Smooth muscle cell (in vitro differentiated cells): ENCODE results near the gene SH3TC1. TPM values are rescaled to one million over a fixed set of nuclear protein-coding genes. Genes with fewer than 3 reads are reported as not detected.

Source experiments
- DNase-seq: peaks from one replicate; lab custom pipeline; 2025; ENCODE audit not compliant: unreplicated experiment; lab: John Stamatoyannopoulos, UW
- H2AFZ ChIP-seq: fragments of 200-600 bp; sonication (generic); 2 replicates; pipeline ENCODE4 v1.6.0; 2016; ENCODE audit warnings: antibody characterized with exemption, low read depth, mild to moderate bottlenecking
- H3F3A ChIP-seq: fragments of 200-600 bp; sonication (generic); 2 replicates; pipeline ENCODE4 v1.6.0; 2017; ENCODE audit warnings: antibody characterized with exemption, low read depth
- H3K27ac ChIP-seq: fragments of 200-600 bp; sonication (generic); 2 replicates; pipeline ENCODE4 v1.5.1; 2016; ENCODE audit warnings: low read depth, mild to moderate bottlenecking
- H3K27me3 ChIP-seq: fragments of 200-600 bp; sonication (generic); 2 replicates; pipeline ENCODE4 v1.6.1; 2016; ENCODE audit warnings: low read depth, mild to moderate bottlenecking
- H3K36me3 ChIP-seq: fragments of 200-600 bp; sonication (generic); 2 replicates; pipeline ENCODE4 v1.5.1; 2016; ENCODE audit warnings: low read depth
- H3K4me1 ChIP-seq: fragments of 200-600 bp; sonication (generic); 2 replicates; pipeline ENCODE4 v1.5.1; 2016; ENCODE audit warnings: low read depth
- H3K4me2 ChIP-seq: fragments of 200-600 bp; sonication (generic); 2 replicates; pipeline ENCODE4 v1.6.0; 2016; ENCODE audit warnings: mild to moderate bottlenecking
- H3K4me3 ChIP-seq: fragments of 200-600 bp; sonication (generic); 2 replicates; pipeline ENCODE4 v1.5.1; 2016; ENCODE audit warnings: mild to moderate bottlenecking
- H3K79me2 ChIP-seq: fragments of 200-600 bp; sonication (generic); 2 replicates; pipeline ENCODE4 v1.6.0; 2016; ENCODE audit warnings: low read depth, mild to moderate bottlenecking
- H3K9ac ChIP-seq: fragments of 200-600 bp; sonication (generic); 2 replicates; pipeline ENCODE4 v1.6.0; 2016; ENCODE audit warnings: low read depth
- H3K9me3 ChIP-seq: fragments of 200-600 bp; sonication (generic); replicated peaks from 2 replicates; pipeline ENCODE4 v1.5.1; 2016; ENCODE audit warnings: low read depth
- H4K20me1 ChIP-seq: fragments of 200-600 bp; sonication (generic); 2 replicates; pipeline ENCODE4 v1.6.0; 2016; ENCODE audit warnings: low read depth
- WGBS: methylation state at CpG from one replicate; pipeline ENCODE4 v1.1.7; 2016; ENCODE audit warnings: low lambda C conversion rate; 5-methylcytosine and 5-hydroxymethylcytosine counted together
- polyA plus RNA-seq: library from polyadenylated mRNA; unstranded; fragments of >200 nt; fragmentation: Nextera tagmentation; extraction: Ambion mirVana; gene quantifications from 2 replicates; pipeline ENCODE4 v1.2.1, GENCODE V29; 2016
- total RNA-seq: library from RNA; depleted of rRNA; stranded (reverse); fragments of >200 nt; gene quantifications from 2 replicates; pipeline ENCODE4 v1.2.3, GENCODE V29; 2014
- TF ChIP-seq, protein P1 (sequence below): fragments of 200-600 bp; sonication (generic); IDR thresholded peaks from 2 replicates; pipeline ENCODE4 v1.5.1; 2017; ENCODE audit warnings: borderline replicate concordance, mild to moderate bottlenecking, antibody characterized with exemption; ENCODE audit not compliant: insufficient read depth, poor library complexity, severe bottlenecking

SH3TC1 gene
- total and polyA plus RNA-seq, 2 experiments from 2014 or later = 7.8 to 17.7 TPM

- Histone ChIP-seq H3K4me2 (no peak overlapping the region), H4K20me1 (no peaks in the 10 kb centered on the region), H2AFZ (no peak overlapping the region), H3K27me3 (no peaks in the 10 kb centered on the region), H3F3A (no peaks in the 10 kb centered on the region), H3K79me2 (no peaks in the 10 kb centered on the region), H3K4me3 (no peak overlapping the region), H3K27ac (no peak overlapping the region), H3K36me3 (no peaks in the 10 kb centered on the region), H3K9me3 (no peaks in the 10 kb centered on the region), H3K9ac (no peak overlapping the region), H3K4me1 (no peaks in the 10 kb centered on the region)
- DNase-seq = no peak
- TF ChIP-seq, protein P1, sequence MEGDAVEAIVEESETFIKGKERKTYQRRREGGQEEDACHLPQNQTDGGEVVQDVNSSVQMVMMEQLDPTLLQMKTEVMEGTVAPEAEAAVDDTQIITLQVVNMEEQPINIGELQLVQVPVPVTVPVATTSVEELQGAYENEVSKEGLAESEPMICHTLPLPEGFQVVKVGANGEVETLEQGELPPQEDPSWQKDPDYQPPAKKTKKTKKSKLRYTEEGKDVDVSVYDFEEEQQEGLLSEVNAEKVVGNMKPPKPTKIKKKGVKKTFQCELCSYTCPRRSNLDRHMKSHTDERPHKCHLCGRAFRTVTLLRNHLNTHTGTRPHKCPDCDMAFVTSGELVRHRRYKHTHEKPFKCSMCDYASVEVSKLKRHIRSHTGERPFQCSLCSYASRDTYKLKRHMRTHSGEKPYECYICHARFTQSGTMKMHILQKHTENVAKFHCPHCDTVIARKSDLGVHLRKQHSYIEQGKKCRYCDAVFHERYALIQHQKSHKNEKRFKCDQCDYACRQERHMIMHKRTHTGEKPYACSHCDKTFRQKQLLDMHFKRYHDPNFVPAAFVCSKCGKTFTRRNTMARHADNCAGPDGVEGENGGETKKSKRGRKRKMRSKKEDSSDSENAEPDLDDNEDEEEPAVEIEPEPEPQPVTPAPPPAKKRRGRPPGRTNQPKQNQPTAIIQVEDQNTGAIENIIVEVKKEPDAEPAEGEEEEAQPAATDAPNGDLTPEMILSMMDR = no peak
- 78% methylated on average over 25 of the region's 25 CpGs for WGBS
Observed at GRCh38 chr4:8182858-8183725, 16.0 kb upstream of the SH3TC1 start.

- no peak overlapping the region for H3K4me3 ChIP-seq
- H3K36me3 ChIP-seq = no peaks in the 10 kb centered on the region
- no peaks in the 10 kb centered on the region for H4K20me1 ChIP-seq
- TF ChIP-seq, protein P1 = no peak
- no peaks in the 10 kb centered on the region for H3K27me3 ChIP-seq
- WGBS = 83% methylated on average over 4 of the region's 4 CpGs
- no peak for DNase-seq
- no peak overlapping the region for H3K27ac ChIP-seq
- no peak overlapping the region for H2AFZ ChIP-seq
- H3K4me1 ChIP-seq = no peaks in the 10 kb centered on the region
- H3K9ac ChIP-seq = no peak overlapping the region
- H3K4me2 ChIP-seq = no peak overlapping the region
- no peaks in the 10 kb centered on the region for H3F3A ChIP-seq
- no peaks in the 10 kb centered on the region for H3K9me3 ChIP-seq
- no peaks in the 10 kb centered on the region for H3K79me2 ChIP-seq
Observed at GRCh38 chr4:8184061-8184460, 15.0 kb upstream of the SH3TC1 start.

DNA sequence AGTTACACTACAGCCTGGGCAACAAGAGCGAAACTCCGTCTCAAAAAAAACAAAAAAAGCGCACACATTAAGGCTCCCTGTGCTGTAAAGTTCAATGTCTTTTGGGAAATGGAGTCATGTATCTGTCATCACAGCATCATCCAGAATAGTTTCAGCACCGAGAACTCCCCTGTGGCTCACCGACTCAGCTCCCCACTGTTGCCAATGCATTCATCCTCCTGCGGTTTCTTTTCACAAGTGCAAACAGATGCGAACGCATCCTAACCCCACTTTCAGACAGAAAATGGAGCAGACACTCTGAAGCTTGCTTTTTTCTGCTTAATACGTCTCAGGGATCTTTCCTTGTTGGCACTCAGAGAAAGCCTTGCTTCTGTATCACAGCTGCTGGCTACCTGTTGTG is 13.8 kb upstream of the SH3TC1 start:
- Histone ChIP-seq H4K20me1 (no peaks in the 10 kb centered on the region), H3K9me3 (no peaks in the 10 kb centered on the region), H3K27me3 (no peaks in the 10 kb centered on the region), H3K4me3 (no peak overlapping the region), H2AFZ (no peak overlapping the region), H3K79me2 (no peaks in the 10 kb centered on the region), H3K27ac (no peak overlapping the region), H3K36me3 (no peaks in the 10 kb centered on the region), H3K4me2 (no peak overlapping the region), H3K9ac (no peak overlapping the region), H3K4me1 (no peaks in the 10 kb centered on the region), H3F3A (no peaks in the 10 kb centered on the region)
- DNase-seq = no peak
- WGBS = 87% methylated on average over 9 of the region's 9 CpGs
- TF ChIP-seq, protein P1 = no peak

DNA sequence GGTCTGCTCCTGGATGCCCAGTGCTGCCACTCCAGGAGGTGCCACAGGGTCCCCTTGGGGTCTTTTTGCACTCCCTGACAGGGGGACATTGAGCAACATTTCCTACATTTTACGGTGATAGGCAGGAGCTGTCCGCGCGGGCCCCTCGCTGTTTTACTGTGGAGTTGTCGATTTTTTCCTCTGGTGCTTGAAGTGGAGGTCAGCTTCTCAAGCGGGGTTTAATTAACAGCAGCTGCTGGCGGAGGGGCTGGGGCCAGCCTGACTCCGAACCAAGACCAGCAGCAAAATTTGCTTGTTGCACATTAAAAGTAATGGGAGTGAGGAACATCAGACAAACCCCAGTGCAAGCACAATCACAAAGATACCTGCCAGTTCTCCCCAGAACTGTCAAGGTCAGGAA is 13.2 kb upstream of the SH3TC1 start:
- no peak overlapping the region for H3K4me2 ChIP-seq
- no peak overlapping the region for H3K9ac ChIP-seq
- H4K20me1 ChIP-seq = no peaks in the 10 kb centered on the region
- WGBS = 70% methylated on average over 9 of the region's 9 CpGs
- TF ChIP-seq, protein P1 = no peak
- no peaks in the 10 kb centered on the region for H3K4me1 ChIP-seq
- H3K27ac ChIP-seq = no peak overlapping the region
- no peaks in the 10 kb centered on the region for H3K79me2 ChIP-seq
- H3F3A ChIP-seq = no peaks in the 10 kb centered on the region
- no peaks in the 10 kb centered on the region for H3K9me3 ChIP-seq
- no peaks in the 10 kb centered on the region for H3K27me3 ChIP-seq
- no peak overlapping the region for H2AFZ ChIP-seq
- DNase-seq = no peak
- H3K4me3 ChIP-seq = no peak overlapping the region
- no peaks in the 10 kb centered on the region for H3K36me3 ChIP-seq
